ENCODE data around the gene TTC9. TPM values are rescaled to one million over a fixed set of nuclear protein-coding genes. Genes with fewer than 3 reads are reported as not detected.

The TTC9 gene
- total and polyA plus RNA-seq, 9 of the 15 experiments (the other 6 are each of a cell fraction or from before 2014, with no cell fraction given) = 0.07 TPM; not detected in 8

DNA sequence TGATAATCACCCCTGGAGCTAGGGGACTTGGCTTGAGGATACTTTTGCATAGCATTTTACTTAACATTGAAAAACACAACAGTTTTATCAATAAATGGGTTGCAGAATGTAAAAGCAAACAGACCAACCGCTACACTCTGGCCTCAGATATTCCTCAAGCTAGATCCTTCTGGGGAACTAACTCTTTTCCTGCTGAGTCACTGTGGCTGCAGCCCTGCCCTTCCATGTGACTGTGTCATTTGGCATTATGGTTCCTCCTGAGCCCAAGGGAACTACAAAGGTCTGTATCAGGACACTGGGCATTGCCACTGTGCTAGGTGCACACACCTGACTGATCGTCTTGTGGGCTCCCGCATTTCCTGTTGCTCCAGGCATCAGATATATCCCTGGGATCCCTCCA, 56.6 kb downstream of the TTC9 start (continued):
- TF ChIP-seq, protein P1, sequence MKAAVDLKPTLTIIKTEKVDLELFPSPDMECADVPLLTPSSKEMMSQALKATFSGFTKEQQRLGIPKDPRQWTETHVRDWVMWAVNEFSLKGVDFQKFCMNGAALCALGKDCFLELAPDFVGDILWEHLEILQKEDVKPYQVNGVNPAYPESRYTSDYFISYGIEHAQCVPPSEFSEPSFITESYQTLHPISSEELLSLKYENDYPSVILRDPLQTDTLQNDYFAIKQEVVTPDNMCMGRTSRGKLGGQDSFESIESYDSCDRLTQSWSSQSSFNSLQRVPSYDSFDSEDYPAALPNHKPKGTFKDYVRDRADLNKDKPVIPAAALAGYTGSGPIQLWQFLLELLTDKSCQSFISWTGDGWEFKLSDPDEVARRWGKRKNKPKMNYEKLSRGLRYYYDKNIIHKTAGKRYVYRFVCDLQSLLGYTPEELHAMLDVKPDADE (conservative IDR thresholded peaks at IDR 0.05; ENCODE audit: control insufficient read depth, low read depth, low read length) = no peak
- TF ChIP-seq, protein P2, sequence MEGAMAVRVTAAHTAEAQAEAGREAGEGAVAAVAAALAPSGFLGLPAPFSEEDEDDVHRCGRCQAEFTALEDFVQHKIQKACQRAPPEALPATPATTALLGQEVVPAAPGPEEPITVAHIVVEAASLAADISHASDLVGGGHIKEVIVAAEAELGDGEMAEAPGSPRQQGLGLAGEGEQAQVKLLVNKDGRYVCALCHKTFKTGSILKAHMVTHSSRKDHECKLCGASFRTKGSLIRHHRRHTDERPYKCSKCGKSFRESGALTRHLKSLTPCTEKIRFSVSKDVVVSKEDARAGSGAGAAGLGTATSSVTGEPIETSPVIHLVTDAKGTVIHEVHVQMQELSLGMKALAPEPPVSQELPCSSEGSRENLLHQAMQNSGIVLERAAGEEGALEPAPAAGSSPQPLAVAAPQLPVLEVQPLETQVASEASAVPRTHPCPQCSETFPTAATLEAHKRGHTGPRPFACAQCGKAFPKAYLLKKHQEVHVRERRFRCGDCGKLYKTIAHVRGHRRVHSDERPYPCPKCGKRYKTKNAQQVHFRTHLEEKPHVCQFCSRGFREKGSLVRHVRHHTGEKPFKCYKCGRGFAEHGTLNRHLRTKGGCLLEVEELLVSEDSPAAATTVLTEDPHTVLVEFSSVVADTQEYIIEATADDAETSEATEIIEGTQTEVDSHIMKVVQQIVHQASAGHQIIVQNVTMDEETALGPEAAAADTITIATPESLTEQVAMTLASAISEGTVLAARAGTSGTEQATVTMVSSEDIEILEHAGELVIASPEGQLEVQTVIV (CRISPR knock-in tag; IDR thresholded peaks at IDR 0.05; ENCODE audit: borderline replicate concordance) = no peak
- TF ChIP-seq, protein P3, sequence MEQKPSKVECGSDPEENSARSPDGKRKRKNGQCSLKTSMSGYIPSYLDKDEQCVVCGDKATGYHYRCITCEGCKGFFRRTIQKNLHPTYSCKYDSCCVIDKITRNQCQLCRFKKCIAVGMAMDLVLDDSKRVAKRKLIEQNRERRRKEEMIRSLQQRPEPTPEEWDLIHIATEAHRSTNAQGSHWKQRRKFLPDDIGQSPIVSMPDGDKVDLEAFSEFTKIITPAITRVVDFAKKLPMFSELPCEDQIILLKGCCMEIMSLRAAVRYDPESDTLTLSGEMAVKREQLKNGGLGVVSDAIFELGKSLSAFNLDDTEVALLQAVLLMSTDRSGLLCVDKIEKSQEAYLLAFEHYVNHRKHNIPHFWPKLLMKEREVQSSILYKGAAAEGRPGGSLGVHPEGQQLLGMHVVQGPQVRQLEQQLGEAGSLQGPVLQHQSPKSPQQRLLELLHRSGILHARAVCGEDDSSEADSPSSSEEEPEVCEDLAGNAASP (IDR thresholded peaks at IDR 0.05) = no peak
- TF ChIP-seq ZNF197 (CRISPR knock-in tag; IDR thresholded peaks at IDR 0.05; ENCODE audit: low read depth) = no peak
- TF ChIP-seq, protein P4, sequence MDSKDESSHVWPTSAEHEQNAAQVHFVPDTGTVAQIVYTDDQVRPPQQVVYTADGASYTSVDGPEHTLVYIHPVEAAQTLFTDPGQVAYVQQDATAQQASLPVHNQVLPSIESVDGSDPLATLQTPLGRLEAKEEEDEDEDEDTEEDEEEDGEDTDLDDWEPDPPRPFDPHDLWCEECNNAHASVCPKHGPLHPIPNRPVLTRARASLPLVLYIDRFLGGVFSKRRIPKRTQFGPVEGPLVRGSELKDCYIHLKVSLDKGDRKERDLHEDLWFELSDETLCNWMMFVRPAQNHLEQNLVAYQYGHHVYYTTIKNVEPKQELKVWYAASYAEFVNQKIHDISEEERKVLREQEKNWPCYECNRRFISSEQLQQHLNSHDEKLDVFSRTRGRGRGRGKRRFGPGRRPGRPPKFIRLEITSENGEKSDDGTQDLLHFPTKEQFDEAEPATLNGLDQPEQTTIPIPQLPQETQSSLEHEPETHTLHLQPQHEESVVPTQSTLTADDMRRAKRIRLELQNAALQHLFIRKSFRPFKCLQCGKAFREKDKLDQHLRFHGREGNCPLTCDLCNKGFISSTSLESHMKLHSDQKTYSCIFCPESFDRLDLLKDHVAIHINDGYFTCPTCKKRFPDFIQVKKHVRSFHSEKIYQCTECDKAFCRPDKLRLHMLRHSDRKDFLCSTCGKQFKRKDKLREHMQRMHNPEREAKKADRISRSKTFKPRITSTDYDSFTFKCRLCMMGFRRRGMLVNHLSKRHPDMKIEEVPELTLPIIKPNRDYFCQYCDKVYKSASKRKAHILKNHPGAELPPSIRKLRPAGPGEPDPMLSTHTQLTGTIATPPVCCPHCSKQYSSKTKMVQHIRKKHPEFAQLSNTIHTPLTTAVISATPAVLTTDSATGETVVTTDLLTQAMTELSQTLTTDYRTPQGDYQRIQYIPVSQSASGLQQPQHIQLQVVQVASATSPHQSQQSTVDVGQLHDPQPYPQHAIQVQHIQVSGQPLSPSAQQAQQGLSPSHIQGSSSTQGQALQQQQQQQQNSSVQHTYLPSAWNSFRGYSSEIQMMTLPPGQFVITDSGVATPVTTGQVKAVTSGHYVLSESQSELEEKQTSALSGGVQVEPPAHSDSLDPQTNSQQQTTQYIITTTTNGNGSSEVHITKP (IDR thresholded peaks at IDR 0.05; ENCODE audit: partially characterized antibody) = no peak
- TF ChIP-seq, protein P5, sequence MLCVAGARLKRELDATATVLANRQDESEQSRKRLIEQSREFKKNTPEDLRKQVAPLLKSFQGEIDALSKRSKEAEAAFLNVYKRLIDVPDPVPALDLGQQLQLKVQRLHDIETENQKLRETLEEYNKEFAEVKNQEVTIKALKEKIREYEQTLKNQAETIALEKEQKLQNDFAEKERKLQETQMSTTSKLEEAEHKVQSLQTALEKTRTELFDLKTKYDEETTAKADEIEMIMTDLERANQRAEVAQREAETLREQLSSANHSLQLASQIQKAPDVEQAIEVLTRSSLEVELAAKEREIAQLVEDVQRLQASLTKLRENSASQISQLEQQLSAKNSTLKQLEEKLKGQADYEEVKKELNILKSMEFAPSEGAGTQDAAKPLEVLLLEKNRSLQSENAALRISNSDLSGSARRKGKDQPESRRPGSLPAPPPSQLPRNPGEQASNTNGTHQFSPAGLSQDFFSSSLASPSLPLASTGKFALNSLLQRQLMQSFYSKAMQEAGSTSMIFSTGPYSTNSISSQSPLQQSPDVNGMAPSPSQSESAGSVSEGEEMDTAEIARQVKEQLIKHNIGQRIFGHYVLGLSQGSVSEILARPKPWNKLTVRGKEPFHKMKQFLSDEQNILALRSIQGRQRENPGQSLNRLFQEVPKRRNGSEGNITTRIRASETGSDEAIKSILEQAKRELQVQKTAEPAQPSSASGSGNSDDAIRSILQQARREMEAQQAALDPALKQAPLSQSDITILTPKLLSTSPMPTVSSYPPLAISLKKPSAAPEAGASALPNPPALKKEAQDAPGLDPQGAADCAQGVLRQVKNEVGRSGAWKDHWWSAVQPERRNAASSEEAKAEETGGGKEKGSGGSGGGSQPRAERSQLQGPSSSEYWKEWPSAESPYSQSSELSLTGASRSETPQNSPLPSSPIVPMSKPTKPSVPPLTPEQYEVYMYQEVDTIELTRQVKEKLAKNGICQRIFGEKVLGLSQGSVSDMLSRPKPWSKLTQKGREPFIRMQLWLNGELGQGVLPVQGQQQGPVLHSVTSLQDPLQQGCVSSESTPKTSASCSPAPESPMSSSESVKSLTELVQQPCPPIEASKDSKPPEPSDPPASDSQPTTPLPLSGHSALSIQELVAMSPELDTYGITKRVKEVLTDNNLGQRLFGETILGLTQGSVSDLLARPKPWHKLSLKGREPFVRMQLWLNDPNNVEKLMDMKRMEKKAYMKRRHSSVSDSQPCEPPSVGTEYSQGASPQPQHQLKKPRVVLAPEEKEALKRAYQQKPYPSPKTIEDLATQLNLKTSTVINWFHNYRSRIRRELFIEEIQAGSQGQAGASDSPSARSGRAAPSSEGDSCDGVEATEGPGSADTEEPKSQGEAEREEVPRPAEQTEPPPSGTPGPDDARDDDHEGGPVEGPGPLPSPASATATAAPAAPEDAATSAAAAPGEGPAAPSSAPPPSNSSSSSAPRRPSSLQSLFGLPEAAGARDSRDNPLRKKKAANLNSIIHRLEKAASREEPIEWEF (CRISPR knock-in tag; IDR thresholded peaks at IDR 0.05) = no peak
- TF ChIP-seq, protein P6, sequence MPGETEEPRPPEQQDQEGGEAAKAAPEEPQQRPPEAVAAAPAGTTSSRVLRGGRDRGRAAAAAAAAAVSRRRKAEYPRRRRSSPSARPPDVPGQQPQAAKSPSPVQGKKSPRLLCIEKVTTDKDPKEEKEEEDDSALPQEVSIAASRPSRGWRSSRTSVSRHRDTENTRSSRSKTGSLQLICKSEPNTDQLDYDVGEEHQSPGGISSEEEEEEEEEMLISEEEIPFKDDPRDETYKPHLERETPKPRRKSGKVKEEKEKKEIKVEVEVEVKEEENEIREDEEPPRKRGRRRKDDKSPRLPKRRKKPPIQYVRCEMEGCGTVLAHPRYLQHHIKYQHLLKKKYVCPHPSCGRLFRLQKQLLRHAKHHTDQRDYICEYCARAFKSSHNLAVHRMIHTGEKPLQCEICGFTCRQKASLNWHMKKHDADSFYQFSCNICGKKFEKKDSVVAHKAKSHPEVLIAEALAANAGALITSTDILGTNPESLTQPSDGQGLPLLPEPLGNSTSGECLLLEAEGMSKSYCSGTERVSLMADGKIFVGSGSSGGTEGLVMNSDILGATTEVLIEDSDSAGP (CRISPR knock-in tag; IDR thresholded peaks at IDR 0.05) = no peak
- peak; percentile 61; the same call in 1 of the 2 replicates for TF ChIP-seq ZNF644 (tag; IDR thresholded peaks at IDR 0.05; ENCODE audit: low read depth)
- TF ChIP-seq, protein P7, sequence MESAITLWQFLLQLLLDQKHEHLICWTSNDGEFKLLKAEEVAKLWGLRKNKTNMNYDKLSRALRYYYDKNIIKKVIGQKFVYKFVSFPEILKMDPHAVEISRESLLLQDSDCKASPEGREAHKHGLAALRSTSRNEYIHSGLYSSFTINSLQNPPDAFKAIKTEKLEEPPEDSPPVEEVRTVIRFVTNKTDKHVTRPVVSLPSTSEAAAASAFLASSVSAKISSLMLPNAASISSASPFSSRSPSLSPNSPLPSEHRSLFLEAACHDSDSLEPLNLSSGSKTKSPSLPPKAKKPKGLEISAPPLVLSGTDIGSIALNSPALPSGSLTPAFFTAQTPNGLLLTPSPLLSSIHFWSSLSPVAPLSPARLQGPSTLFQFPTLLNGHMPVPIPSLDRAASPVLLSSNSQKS (CRISPR knock-in tag; IDR thresholded peaks at IDR 0.05) = no peak
